ENCODE results near the gene CCDC188.

Gene CCDC188

GRCh38 chr22:20130731-20131596 lies 19.9 kb downstream of the CCDC188 start:
- DNase-seq (peak; percentile 82), ATAC-seq (peak; percentile 62)
- H3K36me3 Mint-ChIP-seq (ENCODE audit: low read depth) = peaks cover 11% of the 10 kb centered on the region
- peak overlapping the region; percentile 17 for H3K4me3 Mint-ChIP-seq
- H3K27ac Mint-ChIP-seq = no peak overlapping the region
- peaks cover 42% of the 10 kb centered on the region for H3K4me1 Mint-ChIP-seq
- no peaks in the 10 kb centered on the region for H3K27me3 Mint-ChIP-seq
- no peaks in the 10 kb centered on the region for H3K9me3 Mint-ChIP-seq

- ATAC-seq (no peak), DNase-seq (no peak)
- peaks cover 14% of the 10 kb centered on the region for H3K36me3 Mint-ChIP-seq (ENCODE audit: low read depth)
- H3K4me1 Mint-ChIP-seq = peaks cover 41% of the 10 kb centered on the region
- H3K27me3 Mint-ChIP-seq = no peaks in the 10 kb centered on the region
- H3K27ac Mint-ChIP-seq = no peak overlapping the region
- H3K4me3 Mint-ChIP-seq = peak overlapping the region; percentile 17
- H3K9me3 Mint-ChIP-seq = no peaks in the 10 kb centered on the region
Observed at GRCh38 chr22:20130319-20130718, 20.5 kb downstream of the CCDC188 start.

GRCh38 chr22:20129747-20130014 lies 21.2 kb downstream of the CCDC188 start:
- no peak overlapping the region for H3K4me3 Mint-ChIP-seq
- H3K9me3 Mint-ChIP-seq = no peaks in the 10 kb centered on the region

GRCh38 chr22:20128902-20129746 lies 21.7 kb downstream of the CCDC188 start:
- DNase-seq = peak; percentile 57
- H3K4me3 Mint-ChIP-seq = no peak overlapping the region
- H3K4me1 Mint-ChIP-seq = peaks cover 37% of the 10 kb centered on the region

More at GRCh38 chr22:20129747-20130014, 21.2 kb downstream of the CCDC188 start:
- no peaks in the 10 kb centered on the region for H3K27me3 Mint-ChIP-seq
- no peak for DNase-seq
- H3K36me3 Mint-ChIP-seq (ENCODE audit: low read depth) = peaks cover 20% of the 10 kb centered on the region
- no peak overlapping the region for H3K27ac Mint-ChIP-seq
- no peak for ATAC-seq
- peaks cover 38% of the 10 kb centered on the region for H3K4me1 Mint-ChIP-seq

GRCh38 chr22:20128619-20128901 lies 22.3 kb downstream of the CCDC188 start:
- no peak for DNase-seq
- peaks cover 23% of the 10 kb centered on the region for H3K36me3 Mint-ChIP-seq (ENCODE audit: low read depth)
- no peak overlapping the region for H3K4me3 Mint-ChIP-seq
- no peak overlapping the region for H3K27ac Mint-ChIP-seq
- H3K4me1 Mint-ChIP-seq = peaks cover 32% of the 10 kb centered on the region
- ATAC-seq = no peak
- H3K27me3 Mint-ChIP-seq = no peaks in the 10 kb centered on the region
- H3K9me3 Mint-ChIP-seq = no peaks in the 10 kb centered on the region

More at GRCh38 chr22:20128902-20129746, 21.7 kb downstream of the CCDC188 start:
- peaks cover 21% of the 10 kb centered on the region for H3K36me3 Mint-ChIP-seq (ENCODE audit: low read depth)
- H3K9me3 Mint-ChIP-seq = no peaks in the 10 kb centered on the region
- H3K27me3 Mint-ChIP-seq = no peaks in the 10 kb centered on the region
- no peak overlapping the region for H3K27ac Mint-ChIP-seq
- ATAC-seq = peak; percentile 29

- ATAC-seq = no peak
- H3K27ac Mint-ChIP-seq = no peak overlapping the region
- H3K4me1 Mint-ChIP-seq = peaks cover 28% of the 10 kb centered on the region
- H3K27me3 Mint-ChIP-seq = no peaks in the 10 kb centered on the region
- H3K4me3 Mint-ChIP-seq = no peak overlapping the region
- H3K36me3 Mint-ChIP-seq (ENCODE audit: low read depth) = peaks cover 23% of the 10 kb centered on the region
- no peaks in the 10 kb centered on the region for H3K9me3 Mint-ChIP-seq
- no peak for DNase-seq
Observed at GRCh38 chr22:20127869-20128618, 22.8 kb downstream of the CCDC188 start.

GRCh38 chr22:20127318-20127868 lies 23.5 kb downstream of the CCDC188 start:
- Mint-ChIP-seq H3K27ac (peak overlapping the region; percentile 53), H3K4me1 (peaks cover 23% of the 10 kb centered on the region), H3K4me3 (no peak overlapping the region), H3K27me3 (no peaks in the 10 kb centered on the region), H3K36me3 (ENCODE audit: low read depth) (peaks cover 24% of the 10 kb centered on the region), H3K9me3 (no peaks in the 10 kb centered on the region)
- ATAC-seq (no peak), DNase-seq (no peak)

GRCh38 chr22:20126284-20127029 lies 24.4 kb downstream of the CCDC188 start:
- H3K27me3 Mint-ChIP-seq = no peaks in the 10 kb centered on the region
- no peak for ATAC-seq
- no peaks in the 10 kb centered on the region for H3K9me3 Mint-ChIP-seq
- no peak overlapping the region for H3K27ac Mint-ChIP-seq
- no peak overlapping the region for H3K4me3 Mint-ChIP-seq
- H3K36me3 Mint-ChIP-seq (ENCODE audit: low read depth) = peaks cover 33% of the 10 kb centered on the region
- no peak for DNase-seq
- H3K4me1 Mint-ChIP-seq = peaks cover 32% of the 10 kb centered on the region

- Mint-ChIP-seq H3K9me3 (no peaks in the 10 kb centered on the region), H3K27ac (no peak overlapping the region), H3K27me3 (no peaks in the 10 kb centered on the region), H3K36me3 (ENCODE audit: low read depth) (peaks cover 41% of the 10 kb centered on the region), H3K4me1 (peaks cover 36% of the 10 kb centered on the region), H3K4me3 (no peak overlapping the region)
- ATAC-seq (no peak), DNase-seq (no peak)
Observed at GRCh38 chr22:20125201-20126174, 25.4 kb downstream of the CCDC188 start.

- no peak for ATAC-seq
- DNase-seq = no peak
- no peaks in the 10 kb centered on the region for H3K9me3 Mint-ChIP-seq
- peaks cover 44% of the 10 kb centered on the region for H3K4me1 Mint-ChIP-seq
- no peak overlapping the region for H3K4me3 Mint-ChIP-seq
- no peaks in the 10 kb centered on the region for H3K27me3 Mint-ChIP-seq
- H3K36me3 Mint-ChIP-seq (ENCODE audit: low read depth) = peaks cover 53% of the 10 kb centered on the region
- H3K27ac Mint-ChIP-seq = no peak overlapping the region
Observed at GRCh38 chr22:20124083-20124787, 26.6 kb downstream of the CCDC188 start.

- Mint-ChIP-seq H3K36me3 (ENCODE audit: low read depth) (peaks cover 59% of the 10 kb centered on the region), H3K27ac (no peak overlapping the region), H3K9me3 (no peaks in the 10 kb centered on the region), H3K4me3 (no peak overlapping the region), H3K27me3 (no peaks in the 10 kb centered on the region), H3K4me1 (peaks cover 43% of the 10 kb centered on the region)
- no peak for ATAC-seq
- DNase-seq = no peak
Observed at GRCh38 chr22:20123366-20124082, 27.3 kb downstream of the CCDC188 start.

GRCh38 chr22:20121856-20122415 lies 28.9 kb downstream of the CCDC188 start:
- Mint-ChIP-seq H3K9me3 (no peaks in the 10 kb centered on the region), H3K4me3 (peak overlapping the region; percentile 43), H3K27ac (peak overlapping the region; percentile 74), H3K27me3 (peaks cover 3% of the 10 kb centered on the region), H3K36me3 (ENCODE audit: low read depth) (peaks cover 60% of the 10 kb centered on the region), H3K4me1 (peaks cover 39% of the 10 kb centered on the region)
- DNase-seq (no peak), ATAC-seq (no peak)
